Right renal pelvis (tissue), 4 donors: ENCODE measurements around the gene CDC42EP1. TPM values are rescaled to one million over a fixed set of nuclear protein-coding genes. Genes with fewer than 3 reads are reported as not detected.
A peak's percentile ranks its signal among the peaks of the same experiment; 100 is the strongest.
"Not testable (repeated sequence)": the region's sequence is repeated elsewhere in the genome, so short reads cannot be mapped to it uniquely, and the experiment has no call there.

Experiments used
- DNase-seq, 4 donors: peaks; one replicate each; pipeline ENCODE4 v3.0.0-alpha.2; 2013; ENCODE audit warnings: low read depth in 4 of 4, low spot score in 3 of 4, missing footprints in 1 of 4
- polyA plus RNA-seq, 4 donors: library from polyadenylated mRNA; unstranded; fragments of 120-200 nt; gene quantifications; one replicate each; pipeline ENCODE4 v1.2.1, GENCODE V29; 2013; ENCODE audit not compliant: insufficient read length in 4 of 4

The CDC42EP1 gene
- polyA plus RNA-seq, 4 donors = 44.6 to 59.2 (median 51.2) TPM

GRCh38 chr22:37533995-37534394 lies 26.3 kb upstream of the CDC42EP1 start:
- no peak for DNase-seq

- no peak for DNase-seq
Observed at GRCh38 chr22:37534445-37534844, 25.8 kb upstream of the CDC42EP1 start.

- DNase-seq = no peak
Observed at GRCh38 chr22:37535159-37535558, 25.1 kb upstream of the CDC42EP1 start.

- DNase-seq = peak; percentile 84 to 88 (median 86)
Observed at GRCh38 chr22:37538590-37539357, 21.5 kb upstream of the CDC42EP1 start.

- not testable (repeated sequence) for DNase-seq
Observed at GRCh38 chr22:37539790-37540189, 20.5 kb upstream of the CDC42EP1 start.

GRCh38 chr22:37542416-37542815 lies 17.9 kb upstream of the CDC42EP1 start:
- DNase-seq = not testable (repeated sequence)

GRCh38 chr22:37542959-37543358 lies 17.3 kb upstream of the CDC42EP1 start:
- DNase-seq = no peak

- DNase-seq = no peak
Observed at GRCh38 chr22:37544955-37545702, 15.2 kb upstream of the CDC42EP1 start.

- DNase-seq = peak in 3 of 4 donors; percentile 91 to 92 (median 92)
Observed at GRCh38 chr22:37545703-37546436, 14.4 kb upstream of the CDC42EP1 start.

GRCh38 chr22:37546437-37547250 lies 13.6 kb upstream of the CDC42EP1 start:
- DNase-seq = peak in 1 of 4 donors; percentile 77

- no peak for DNase-seq
Observed at GRCh38 chr22:37547251-37547741, 13.0 kb upstream of the CDC42EP1 start.

- peak in 1 of 4 donors; percentile 60 for DNase-seq
Observed at GRCh38 chr22:37549704-37550059, 10.6 kb upstream of the CDC42EP1 start.

GRCh38 chr22:37550921-37551320 lies 9.4 kb upstream of the CDC42EP1 start:
- not testable (repeated sequence) for DNase-seq

- no peak for DNase-seq
Observed at GRCh38 chr22:37551981-37552380, 8.3 kb upstream of the CDC42EP1 start.

GRCh38 chr22:37552524-37553163 lies 7.6 kb upstream of the CDC42EP1 start:
- DNase-seq = peak in 3 of 4 donors; percentile 69 to 86 (median 83)

- no peak for DNase-seq
Observed at GRCh38 chr22:37553725-37554124, 6.6 kb upstream of the CDC42EP1 start.

GRCh38 chr22:37555029-37555428 lies 5.3 kb upstream of the CDC42EP1 start:
- no peak for DNase-seq

GRCh38 chr22:37556710-37557109 lies 3.6 kb upstream of the CDC42EP1 start:
- DNase-seq = no peak

GRCh38 chr22:37557321-37558001 lies 2.8 kb upstream of the CDC42EP1 start:
- no peak for DNase-seq
